GM18867 (cell line): Measurements from ENCODE around the gene ACP2.
"Not testable (repeated sequence)": the region's sequence is repeated elsewhere in the genome, so short reads cannot be mapped to it uniquely, and the experiment has no call there.

Source experiments
- ATAC-seq: cut with Tn5 transposase; IDR thresholded peaks from one replicate; pipeline ENCODE4 v1.9.1; 2021; ENCODE audit warnings: mild to moderate bottlenecking, moderate library complexity; ENCODE audit not compliant: unreplicated experiment

Gene ACP2

DNA sequence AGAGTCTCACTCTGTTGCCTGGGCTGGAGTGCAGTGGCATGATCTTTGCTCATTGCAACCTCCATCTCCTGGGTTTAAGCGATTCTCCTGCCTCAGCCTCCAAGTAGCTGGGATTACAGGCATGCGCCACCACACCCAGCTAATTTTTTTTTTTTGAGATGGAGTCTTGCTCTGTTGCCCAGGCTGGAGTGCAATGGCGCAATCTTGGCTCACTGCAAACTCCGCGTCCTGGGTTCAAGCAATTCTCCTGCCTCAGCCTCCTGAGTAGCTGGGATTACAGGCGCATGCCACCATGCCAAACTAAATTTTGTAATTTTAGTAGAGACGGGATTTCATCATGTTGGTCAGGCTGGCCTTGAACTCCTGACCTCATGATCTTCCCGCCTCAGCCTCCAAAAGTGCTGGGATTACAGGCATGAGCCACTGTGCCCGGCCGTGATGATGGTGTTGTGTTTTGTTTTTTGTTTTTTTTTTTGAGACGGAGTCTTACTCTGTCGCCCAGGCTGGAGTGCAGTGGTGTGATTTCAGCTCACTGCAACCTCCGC lies 40.5 kb downstream of the ACP2 start:
- not testable (repeated sequence) for ATAC-seq

DNA sequence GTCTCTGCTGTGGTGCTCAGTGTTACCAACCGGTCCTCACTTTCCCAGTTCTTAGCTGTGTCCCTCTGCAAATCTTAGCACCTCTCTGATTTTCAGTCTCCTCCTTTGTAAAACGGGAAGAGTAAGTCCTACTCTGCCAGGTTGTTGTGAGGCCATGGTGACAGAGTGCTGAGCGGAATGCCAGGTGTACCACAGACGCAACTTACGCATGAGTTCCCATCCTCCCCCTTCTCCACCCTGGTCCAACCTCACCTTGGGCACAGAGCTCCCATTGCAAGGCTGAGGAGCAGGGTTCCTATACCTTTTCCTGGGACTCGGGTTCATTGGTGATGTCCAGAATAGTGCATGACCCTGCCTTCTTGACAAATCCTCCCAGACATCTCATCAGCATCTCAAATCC lies 41.2 kb downstream of the ACP2 start:
- no peak for ATAC-seq

DNA sequence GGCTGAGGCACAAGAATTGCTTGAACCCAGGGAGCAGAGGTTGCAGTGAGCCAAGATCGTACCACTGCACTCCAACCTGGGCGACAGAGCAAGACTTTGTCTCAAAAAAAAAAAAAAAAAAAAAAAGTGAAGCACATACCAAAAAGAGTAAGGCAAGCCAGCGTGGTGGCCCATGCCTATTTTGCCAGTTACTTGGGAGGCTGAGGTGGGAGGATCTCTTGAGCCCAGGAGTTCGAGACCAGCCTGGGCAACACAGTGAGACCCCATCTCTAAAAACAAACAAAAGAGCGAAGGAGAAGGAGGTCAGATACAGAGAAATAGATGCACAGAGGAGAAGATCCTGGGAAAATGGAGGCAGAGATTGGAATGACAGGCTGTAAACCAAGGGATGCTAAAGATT lies 42.0 kb downstream of the ACP2 start:
- not testable (repeated sequence) for ATAC-seq

DNA sequence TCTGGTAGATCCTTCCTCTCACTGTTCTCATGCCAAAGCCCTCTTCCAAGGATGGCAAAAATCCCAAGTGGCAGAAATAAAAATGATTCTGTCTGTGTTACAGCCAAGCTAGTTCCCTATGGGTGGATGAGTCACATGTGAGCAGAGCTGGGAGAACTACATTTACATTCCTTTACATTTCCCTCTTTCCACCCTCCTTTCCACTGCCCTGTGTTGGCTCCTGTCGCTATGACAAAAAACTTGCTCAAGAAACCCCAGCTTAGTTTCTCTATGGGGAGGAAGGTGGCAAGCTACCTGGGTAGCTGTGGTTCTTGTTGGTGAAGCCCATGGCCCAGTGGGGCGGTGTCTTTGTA lies 44.0 kb downstream of the ACP2 start:
- ATAC-seq: no peak

DNA sequence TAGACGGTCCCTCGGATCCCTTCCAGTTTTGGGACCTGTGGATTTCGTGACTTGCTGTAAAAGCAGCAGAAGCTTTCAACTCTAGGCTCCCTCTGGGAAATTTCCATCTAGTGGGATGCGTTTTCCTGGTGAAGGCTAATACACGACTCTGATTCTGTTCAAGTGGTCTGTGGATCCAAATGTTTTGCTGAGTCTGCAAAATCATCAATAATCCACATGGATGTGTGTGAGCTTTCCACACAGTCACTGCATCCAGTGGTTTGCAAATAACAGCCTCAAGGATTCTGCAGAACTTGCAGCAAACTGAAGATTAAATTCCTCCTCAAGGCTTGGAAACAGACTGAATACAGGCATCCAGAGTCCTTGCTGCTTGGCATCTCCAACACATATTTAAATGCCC lies 46.0 kb downstream of the ACP2 start:
- ATAC-seq: no peak

DNA sequence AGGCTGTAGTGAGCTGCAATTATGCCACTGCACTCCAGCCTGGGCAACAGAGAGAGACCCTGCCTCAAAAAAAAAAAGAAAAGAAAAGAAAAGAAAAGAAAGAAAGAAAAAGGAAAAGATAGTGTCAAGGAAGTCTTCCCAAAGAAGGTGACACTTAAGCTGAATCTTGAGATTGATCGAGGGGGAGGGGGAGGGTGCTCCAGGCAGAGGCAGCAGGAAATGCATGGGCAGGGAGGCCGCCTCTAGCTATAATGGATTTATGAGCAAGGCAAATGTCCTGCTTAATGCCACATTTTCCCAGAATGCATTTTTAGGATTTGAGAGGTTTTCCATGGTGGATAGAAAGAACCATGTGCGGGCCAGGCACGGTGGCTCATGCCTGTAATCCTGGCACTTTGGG lies 47.6 kb downstream of the ACP2 start:
- no peak for ATAC-seq

DNA sequence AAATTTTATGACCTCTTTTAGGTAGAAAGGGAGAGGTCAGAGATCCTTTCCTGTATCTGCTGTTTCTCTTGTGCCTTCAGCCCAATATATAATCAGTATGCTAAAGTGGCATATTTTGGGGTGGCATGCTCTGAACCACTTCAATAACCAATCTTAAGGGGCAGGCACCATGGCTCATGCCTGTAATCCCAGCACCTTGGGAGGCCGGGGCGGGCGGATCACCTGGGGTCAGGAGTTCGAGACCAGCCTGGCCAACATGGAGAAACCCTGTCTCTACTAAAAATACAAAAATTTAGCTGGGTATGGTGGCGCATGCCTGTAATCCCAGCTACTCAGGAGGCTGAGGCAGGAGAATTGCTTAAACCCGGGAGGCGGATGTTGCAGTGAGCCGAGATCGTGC lies 50.5 kb downstream of the ACP2 start:
- ATAC-seq: not testable (repeated sequence)

DNA sequence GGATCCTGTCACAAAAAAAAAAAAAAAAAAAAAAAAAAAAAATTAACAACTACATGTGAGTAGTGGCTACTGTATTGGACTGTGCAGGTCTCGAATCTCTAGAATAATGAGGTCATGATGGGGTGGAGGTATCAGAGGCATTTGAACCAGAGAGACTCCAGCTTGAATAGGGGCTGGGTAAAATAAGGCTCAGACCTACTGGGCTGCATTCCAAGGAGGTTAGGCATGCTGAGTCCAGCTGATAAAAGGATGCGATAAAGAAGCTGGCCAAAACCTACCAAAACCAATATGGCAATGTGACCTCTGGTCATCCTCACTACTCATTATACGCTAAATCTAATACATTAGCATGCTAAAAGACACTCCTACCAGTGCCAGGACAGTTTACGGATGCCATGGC lies 56.5 kb downstream of the ACP2 start:
- no peak for ATAC-seq

DNA sequence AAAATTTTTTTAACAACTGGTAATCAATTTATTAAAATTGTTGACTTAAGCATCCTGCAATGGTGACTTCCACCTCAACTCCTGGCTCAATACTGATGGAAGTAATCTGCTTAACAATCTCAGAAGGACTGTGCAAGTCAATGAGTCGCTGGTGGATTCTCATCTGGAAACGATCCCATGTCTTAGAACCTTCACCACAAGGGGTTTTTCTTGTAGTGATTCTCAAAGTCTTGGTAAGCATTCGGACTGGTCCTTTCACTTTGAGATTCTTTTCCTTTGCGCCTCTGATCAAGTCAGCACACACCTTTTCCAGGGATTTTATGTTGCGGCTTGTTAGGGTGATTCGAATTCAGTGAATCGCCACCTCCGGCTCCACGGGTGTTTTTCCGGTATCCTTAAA lies 57.5 kb downstream of the ACP2 start:
- not testable (repeated sequence) for ATAC-seq
